H1 (cell line): ENCODE data around the gene BNC2. TPM values are rescaled to one million over a fixed set of nuclear protein-coding genes. Genes with fewer than 3 reads are reported as not detected.

Experiments used
- CTCF ChIA-PET: fragments of 300-600 bp; sonication (Branson Sonifier 250); formaldehyde crosslinking; loops from one replicate; lab custom pipeline; 2021; ENCODE audit not compliant: partially characterized antibody; lab: Charles Lee
- POLR2A ChIA-PET: fragments of 300-600 bp; sonication (Branson Sonifier 250); formaldehyde crosslinking; loops from one replicate; lab custom pipeline; 2021; ENCODE audit warnings: inconsistent platforms; ENCODE audit not compliant: partially characterized antibody; lab: Charles Lee
- DNase-seq, 2 experiments: peaks; one replicate each; pipeline versions ENCODE4 v3.0.0 to v3.0.0-alpha.2; 2010 to 2022; ENCODE audit warnings: low spot score in 2 of 2, low read depth in 1 of 2, mixed read lengths in 1 of 2
- FAIRE-seq: peaks from 2 replicates; lab custom pipeline; 2011; peaks lifted over from hg19 to GRCh38; lab: Jason Lieb, UNC
- H2AFZ ChIP-seq: 2 replicates; pipeline ENCODE4 v1.8.1; 2012; ENCODE audit warnings: low read length, inconsistent platforms
- H2AK5ac ChIP-seq: 2 replicates; pipeline ENCODE4 v1.6.1; 2013; ENCODE audit warnings: low read depth, low read length
- H2BK120ac ChIP-seq: replicated peaks from 2 replicates; pipeline ENCODE3; 2013; ENCODE audit warnings: low read depth, low read length, inconsistent platforms
- H2BK12ac ChIP-seq: 2 replicates; pipeline ENCODE4 v1.6.1; 2013; ENCODE audit warnings: low read depth, low read length
- H2BK15ac ChIP-seq: 2 replicates; pipeline ENCODE4 v1.6.1; 2013; ENCODE audit warnings: low read length
- H2BK20ac ChIP-seq: 2 replicates; pipeline ENCODE4 v1.6.1; 2013; ENCODE audit warnings: low read length
- H2BK5ac ChIP-seq: 2 replicates; pipeline ENCODE4 v1.6.1; 2013; ENCODE audit warnings: low read depth, low read length
- H3K14ac ChIP-seq: 2 replicates; pipeline ENCODE4 v1.6.1; 2013; ENCODE audit warnings: inconsistent platforms; ENCODE audit not compliant: insufficient read length
- H3K18ac ChIP-seq: 2 replicates; pipeline ENCODE4 v1.6.1; 2013; ENCODE audit warnings: low read length; ENCODE audit errors: extremely low read depth
- H3K23ac ChIP-seq: 2 replicates; pipeline ENCODE4 v1.6.1; 2013; ENCODE audit warnings: inconsistent platforms; ENCODE audit not compliant: insufficient read length
- H3K23me2 ChIP-seq: 2 replicates; pipeline ENCODE4 v1.6.1; 2013; ENCODE audit warnings: low read depth, low read length
- H3K27ac ChIP-seq: 2 replicates; pipeline ENCODE4 v1.6.1; 2011; ENCODE audit warnings: low read depth, low read length, inconsistent platforms
- H3K27me3 ChIP-seq, 4 experiments: replicated peaks in 1 of 4; 1 replicate in 1 of 4; 2 replicates in 3 of 4; pipeline versions ENCODE4 v1.6.1 to v1.8.1; 2011 to 2013; ENCODE audit warnings: low read length in 3 of 4, mild to moderate bottlenecking in 3 of 4, inconsistent platforms in 2 of 4, mixed read lengths in 2 of 4, moderate library complexity in 1 of 4; ENCODE audit not compliant: control insufficient read depth in 3 of 4, insufficient read depth in 3 of 4; ENCODE audit errors: extremely low read depth in 1 of 4
- H3K36me3 ChIP-seq, 4 experiments: 2 replicates each; pipeline versions ENCODE4 v1.6.1 to v1.8.1; 2011 to 2013; ENCODE audit warnings: mild to moderate bottlenecking in 4 of 4, low read length in 3 of 4, moderate library complexity in 2 of 4, control low read depth in 1 of 4, inconsistent platforms in 1 of 4; ENCODE audit not compliant: insufficient read depth in 4 of 4, control insufficient read depth in 2 of 4
- H3K4ac ChIP-seq: replicated peaks from 2 replicates; pipeline ENCODE3; 2013; ENCODE audit warnings: low read length, low read depth, mixed read lengths, inconsistent platforms; ENCODE audit not compliant: insufficient read length
- H3K4me1 ChIP-seq, 4 experiments: replicated peaks in 1 of 4; 1 replicate in 1 of 4; 2 replicates in 3 of 4; pipeline versions ENCODE4 v1.6.1 to v1.8.1; 2011 to 2013; ENCODE audit warnings: low read length in 3 of 4, inconsistent platforms in 2 of 4, mixed read lengths in 1 of 4; ENCODE audit not compliant: insufficient read depth in 4 of 4, control insufficient read depth in 3 of 4
- H3K4me2 ChIP-seq, 2 experiments: 2 replicates each; pipeline versions ENCODE4 v1.6.1 to v1.8.1; 2011 to 2013; ENCODE audit warnings: low read depth in 2 of 2, low read length in 2 of 2, control low read depth in 1 of 2, inconsistent platforms in 1 of 2, mild to moderate bottlenecking in 1 of 2; ENCODE audit not compliant: insufficient read depth in 1 of 2
- H3K4me3 ChIP-seq, 4 experiments: fragments of 200-600, 300-600 bp in 1 of 4; sonication (generic), shearing (Covaris generic), sonication (Bioruptor Twin) in 1 of 4; 2 replicates each; pipeline versions ENCODE4 v1.5.1 to v1.8.1; 2011 to 2016; ENCODE audit warnings: low read length in 4 of 4, low read depth in 3 of 4, control low read depth in 2 of 4, inconsistent platforms in 2 of 4, mild to moderate bottlenecking in 2 of 4, mixed read lengths in 1 of 4, moderate library complexity in 1 of 4; ENCODE audit not compliant: insufficient read depth in 2 of 4; ENCODE audit errors: extremely low read depth in 1 of 4
- H3K56ac ChIP-seq: replicated peaks from 2 replicates; pipeline ENCODE3; 2013; ENCODE audit warnings: low read depth, mild to moderate bottlenecking, mixed read lengths, low read length, inconsistent platforms; ENCODE audit not compliant: insufficient read length
- H3K79me1 ChIP-seq: 2 replicates; pipeline ENCODE4 v1.6.1; 2013; ENCODE audit warnings: low read depth, low read length, control low read depth
- H3K79me2 ChIP-seq, 2 experiments: 2 replicates each; pipeline versions ENCODE4 v1.6.1 to v1.8.1; 2012 to 2013; ENCODE audit warnings: low read length in 2 of 2, mild to moderate bottlenecking in 2 of 2, inconsistent platforms in 1 of 2; ENCODE audit not compliant: insufficient read depth in 2 of 2, control insufficient read depth in 1 of 2
- H3K9ac ChIP-seq, 4 experiments: replicated peaks in 1 of 4; 1 replicate in 1 of 4; 2 replicates in 3 of 4; pipeline versions ENCODE4 v1.6.1 to v1.8.1; 2011 to 2013; ENCODE audit warnings: low read depth in 3 of 4, low read length in 3 of 4, control low read depth in 2 of 4, mild to moderate bottlenecking in 2 of 4, moderate library complexity in 2 of 4, inconsistent platforms in 1 of 4; ENCODE audit errors: extremely low read depth in 1 of 4
- H3K9me3 ChIP-seq, 2 experiments: 2 replicates each; pipeline versions ENCODE4 v1.6.1 to v1.8.1; 2012 to 2013; ENCODE audit warnings: mild to moderate bottlenecking in 2 of 2, moderate library complexity in 2 of 2, control low read depth in 1 of 2, inconsistent platforms in 1 of 2, low read depth in 1 of 2, low read length in 1 of 2, mixed read lengths in 1 of 2; ENCODE audit not compliant: insufficient read depth in 2 of 2
- H4K20me1 ChIP-seq, 2 experiments: replicated peaks in 1 of 2; 2 replicates each; pipeline versions ENCODE3 to v1.8.1; 2011 to 2013; ENCODE audit warnings: inconsistent platforms in 2 of 2, low read length in 2 of 2, mild to moderate bottlenecking in 1 of 2; ENCODE audit not compliant: insufficient read depth in 2 of 2, control insufficient read depth in 1 of 2
- H4K5ac ChIP-seq: 2 replicates; pipeline ENCODE4 v1.6.1; 2013; ENCODE audit warnings: low read length, low read depth, mixed read lengths, inconsistent platforms; ENCODE audit not compliant: insufficient read length
- H4K8ac ChIP-seq: 2 replicates; pipeline ENCODE4 v1.8.0; 2013; ENCODE audit warnings: mild to moderate bottlenecking, moderate library complexity, low read length, inconsistent platforms; ENCODE audit not compliant: insufficient read depth; ENCODE audit errors: extremely low read depth
- H4K91ac ChIP-seq: replicated peaks from 2 replicates; pipeline ENCODE3; 2013; ENCODE audit warnings: low read length, mixed read lengths, inconsistent platforms; ENCODE audit not compliant: insufficient read length
- ATF2 ChIP-seq: IDR thresholded peaks from 2 replicates; pipeline ENCODE4 v1.6.1; 2012; ENCODE audit warnings: low read length, inconsistent platforms
- BCL11A ChIP-seq, 2 experiments: IDR thresholded peaks; one replicate each; pipeline ENCODE4 v1.6.1; 2011; ENCODE audit warnings: low read depth in 2 of 2, low read length in 2 of 2, mild to moderate bottlenecking in 2 of 2
- EP300 ChIP-seq, 2 experiments: IDR thresholded peaks; 1 replicate in 1 of 2; 2 replicates in 1 of 2; pipeline ENCODE4 v1.6.1; 2011 to 2012; ENCODE audit warnings: low read depth in 2 of 2, low read length in 2 of 2, mild to moderate bottlenecking in 2 of 2, borderline replicate concordance in 1 of 2, inconsistent platforms in 1 of 2, moderate library complexity in 1 of 2
- KDM5A ChIP-seq: fragments of 200-600 bp; IDR thresholded peaks from 2 replicates; pipeline ENCODE4 v1.7.1; 2012; ENCODE audit warnings: mild to moderate bottlenecking, low read length, inconsistent platforms, mixed read lengths
- PHF8 ChIP-seq: fragments of 200-600 bp; sonication (generic); conservative IDR thresholded peaks from 2 replicates; pipeline ENCODE4 v1.7.1; 2012; ENCODE audit warnings: low read depth, mild to moderate bottlenecking, inconsistent platforms, low read length, moderate library complexity
- POLR2A ChIP-seq, 2 experiments: IDR thresholded peaks; 1 replicate in 1 of 2; 2 replicates in 1 of 2; pipeline ENCODE4 v1.6.1; 2011; ENCODE audit warnings: low read depth in 2 of 2, low read length in 2 of 2, mild to moderate bottlenecking in 2 of 2; ENCODE audit errors: control extremely low read depth in 1 of 2
- RBBP5 ChIP-seq: IDR thresholded peaks from 2 replicates; pipeline ENCODE4 v1.7.1; 2012; ENCODE audit warnings: low read depth, mild to moderate bottlenecking, inconsistent platforms, low read length, moderate library complexity, borderline replicate concordance
- WGBS, 2 experiments: shearing (Covaris generic) in 1 of 2; methylation state at CpG; one replicate each; pipeline versions ENCODE4 v1.1.6 to v1.1.7; 2013 to 2015; ENCODE audit warnings: low lambda C conversion rate in 2 of 2, mixed read lengths in 2 of 2, inconsistent platforms in 1 of 2, low coverage in 1 of 2, missing lambda C conversion rate in 1 of 2; ENCODE audit not compliant: insufficient replicate concordance in 2 of 2, insufficient coverage in 1 of 2, insufficient read length in 1 of 2; ENCODE audit errors: extremely low coverage in 1 of 2, missing lambda C conversion rate in 1 of 2; 5-methylcytosine and 5-hydroxymethylcytosine counted together
- polyA plus RNA-seq, 7 experiments: library from polyadenylated mRNA; depleted of rRNA in 3 of 7; stranded (reverse) in 5 of 7; unstranded in 2 of 7; fragments of >200 nt in 5 of 7; fragments of 200-250 nt in 2 of 7; gene quantifications; 1 replicate in 5 of 7; 2 replicates in 1 of 7; 4 replicates in 1 of 7; pipeline versions ENCODE4 v1.2.1 to v1.2.3, GENCODE V29; 2011 to 2013; ENCODE audit warnings: missing spikeins in 2 of 7, mixed read lengths in 2 of 7
- total RNA-seq: library from RNA; stranded (reverse); fragmentation: NEBNext Ultra II Directional; extraction: Animal tissue kit (Norgen Biotek cat#: 25700); gene quantifications from 2 replicates; pipeline ENCODE4 v1.2.1, GENCODE V29; 2021

The BNC2 gene
- total and polyA plus RNA-seq, 2 of the 8 experiments (the other 6 are each of a cell fraction or from before 2014, with no cell fraction given) = 16.0 to 26.8 TPM

- POLR2A ChIA-PET = no interaction called here
- H3K79me2 ChIP-seq = peaks cover 0 to 10% of the 10 kb centered on the region in 2 experiments; a peak in 2 of 4 replicates
These were observed 188.2 kb downstream of the BNC2 start for GRCh38 chr9:16682273-16682672.

More at GRCh38 chr9:16682273-16682672, 188.2 kb downstream of the BNC2 start:
- no peak for FAIRE-seq
- Histone ChIP-seq H3K4me3 (no peak overlapping the region), H4K20me1 (no peaks in the 10 kb centered on the region), H3K27ac (no peak overlapping the region), H3K36me3 (no peaks in the 10 kb centered on the region), H4K91ac (no peak overlapping the region), H3K9me3 (no peaks in the 10 kb centered on the region), H2AFZ (no peak overlapping the region), H3K79me1 (0 out of 2 replicates have a peak, but pooled peaks cover 3% of the 10 kb centered on the region)
- TF ChIP-seq RBBP5 (no peak), PHF8 (no peak), KDM5A (no peak), ATF2 (no peak), EP300 (IDR thresholded peaks at IDR 0.05; ENCODE audit: borderline replicate concordance in 1 of 2, low read depth in 2 of 2, low read length in 2 of 2) (no peak), BCL11A (IDR thresholded peaks at IDR 0.05; ENCODE audit: low read depth in 2 of 2, low read length in 2 of 2) (no peak), POLR2A (IDR thresholded peaks at IDR 0.05; ENCODE audit: control extremely low read depth in 1 of 2, low read depth in 2 of 2, low read length in 2 of 2) (no peak)
- TF ChIP-seq, all 59 proteins: peak for 0
- Histone ChIP-seq H2BK120ac (no peak overlapping the region), H3K23ac (no peak overlapping the region), H3K27me3 (no peaks in the 10 kb centered on the region), H3K56ac (no peak overlapping the region), H2BK12ac (no peak overlapping the region), H4K5ac (no peak overlapping the region), H3K14ac (no peak overlapping the region), H2BK15ac (no peak overlapping the region), H2BK5ac (no peak overlapping the region), H3K9ac (no peak overlapping the region), H2BK20ac (no peak overlapping the region), H4K8ac (no peak overlapping the region), H3K18ac (no peak overlapping the region), H3K23me2 (no peaks in the 10 kb centered on the region), H3K4ac (no peak overlapping the region), H3K4me2 (no peak overlapping the region), H3K4me1 (peaks cover 0 to 6% (median 2%) of the 10 kb centered on the region in 4 experiments; a peak in 3 of 7 replicates), H2AK5ac (no peak overlapping the region)
- CTCF ChIA-PET = no interaction called here
- 88% methylated on average over 7 of the region's 7 CpGs; no CpG with 5 or more reads in 1 of the 2 experiments for WGBS, 2 experiments
- DNase-seq = no peak
